Sigmoid colon (tissue), 7 donors: Measurements from ENCODE around the gene SPTLC1. TPM values are rescaled to one million over a fixed set of nuclear protein-coding genes. Genes with fewer than 3 reads are reported as not detected.

ENCODE experiments used
- DNase-seq: peaks from one replicate; pipeline ENCODE4 v3.0.0-alpha.2; 2019
- H3K27ac ChIP-seq, 4 donors: fragments of 200-600 bp; sonication (generic); one replicate each; pipeline ENCODE4 v1.5.1; 2016 to 2019; ENCODE audit warnings: mild to moderate bottlenecking in 1 of 4
- H3K27me3 ChIP-seq, 3 donors: fragments of 200-600 bp; sonication (generic); one replicate each; pipeline ENCODE4 v1.5.1; 2019; ENCODE audit warnings: mild to moderate bottlenecking in 1 of 3
- H3K36me3 ChIP-seq, 4 donors: fragments of 200-600 bp; sonication (generic); one replicate each; pipeline ENCODE4 v1.5.1; 2016 to 2019
- H3K4me1 ChIP-seq, 4 donors: fragments of 200-600 bp; sonication (generic); one replicate each; pipeline ENCODE4 v1.5.1; 2017 to 2019
- H3K4me3 ChIP-seq, 4 donors: fragments of 200-600 bp; sonication (generic); one replicate each; pipeline ENCODE4 v1.5.1; 2017 to 2019; ENCODE audit warnings: mild to moderate bottlenecking in 2 of 4, moderate library complexity in 1 of 4
- H3K9me3 ChIP-seq, 4 donors: fragments of 200-600 bp in 3 of 4; sonication (generic) in 3 of 4; one replicate each; pipeline versions ENCODE4 v1.5.1 to v1.6.1; 2013 to 2019
- CTCF ChIP-seq, 4 experiments: fragments of 450-650 bp in 3 of 4; fragments of 200-600 bp in 1 of 4; IDR thresholded peaks; one replicate each; pipeline ENCODE4 v1.5.1; 2016 to 2019; ENCODE audit warnings: antibody characterized with exemption in 4 of 4, mild to moderate bottlenecking in 3 of 4, moderate library complexity in 2 of 4
- EP300 ChIP-seq, 4 donors: sonication (generic); formaldehyde crosslinking; IDR thresholded peaks; one replicate each; pipeline ENCODE4 v1.6.1; 2017; ENCODE audit warnings: antibody characterized with exemption in 4 of 4
- POLR2A ChIP-seq, 2 donors: fragments of 450-650 bp; IDR thresholded peaks; one replicate each; pipeline ENCODE4 v1.6.1; 2016; ENCODE audit warnings: antibody characterized with exemption in 2 of 2, mild to moderate bottlenecking in 2 of 2, moderate library complexity in 2 of 2
- POLR2AphosphoS5 ChIP-seq, 4 donors: sonication (generic); formaldehyde crosslinking; IDR thresholded peaks; one replicate each; pipeline ENCODE4 v1.6.1; 2017; ENCODE audit warnings: antibody characterized with exemption in 4 of 4
- WGBS, 2 donors: extraction: QIAGEN DNeasy Blood & Tissue Kit; methylation state at CpG; one replicate each; pipeline ENCODE4 v1.1.7; 2013; 5-methylcytosine and 5-hydroxymethylcytosine counted together
- intact Hi-C: fragments of 100-400 bp; cut with DNase I; formaldehyde crosslinking; loops from one replicate; pipeline ENCODE4 v1.15.1; 2023
- polyA plus RNA-seq, 3 donors: library from polyadenylated mRNA; stranded (reverse); fragments of 200-250 nt; gene quantifications; one replicate each; pipeline ENCODE4 v1.2.3, GENCODE V29; 2013
- total RNA-seq, 4 donors: library from RNA; depleted of rRNA; stranded (reverse); fragments of >200 nt; gene quantifications; one replicate each; pipeline ENCODE4 v1.1.0, GENCODE V29; 2016
- donor health status: healthy with polysubstance abuse.
- donor health status: Bipolar disorder and iron deficiency.
- donor health status: healthy.

Gene SPTLC1
- total and polyA plus RNA-seq, 7 donors: 10.2 to 75.4 (median 55.0) TPM

GRCh38 chr9:92142329-92142728 is 27.1 kb upstream of the SPTLC1 start:
- H3K27ac ChIP-seq: no peak overlapping the region

GRCh38 chr9:92141144-92142129 is 26.2 kb upstream of the SPTLC1 start:
- H3K4me3 ChIP-seq: peak overlapping the region; percentile 15 to 46 (median 44)
- peaks cover 0 to 20% (median 7%) of the 10 kb centered on the region in 3 donors for H3K27me3 ChIP-seq
- H3K4me1 ChIP-seq: peaks cover 0 to 20% (median 16%) of the 10 kb centered on the region in 4 donors
- peak overlapping the region in 2 of 4 donors; percentile 27 to 41 for H3K27ac ChIP-seq
- no peaks in the 10 kb centered on the region for H3K9me3 ChIP-seq
- DNase-seq: peak; percentile 68
- WGBS, 2 donors: 13 to 16% methylated on average over 62 of the region's 62 CpGs
- no peaks in the 10 kb centered on the region for H3K36me3 ChIP-seq
- TF ChIP-seq POLR2A (IDR thresholded peaks at IDR 0.05) (no peak), POLR2AphosphoS5 (IDR thresholded peaks at IDR 0.05) (no peak), CTCF (IDR thresholded peaks at IDR 0.05) (peak in 1 of 4 experiments; percentile 24)
- intact Hi-C loops: loop anchor here (10.0 kb wide), 2 partner anchors 293 to 513 kb away; no protein-coding TSS in a partner anchor

More at GRCh38 chr9:92142329-92142728, 27.1 kb upstream of the SPTLC1 start:
- peaks cover 0 to 20% (median 7%) of the 10 kb centered on the region in 3 donors for H3K27me3 ChIP-seq
- H3K36me3 ChIP-seq: no peaks in the 10 kb centered on the region
- intact Hi-C loops: loop anchor here (10.0 kb wide), 2 partner anchors 292 to 512 kb away; no protein-coding TSS in a partner anchor
- TF ChIP-seq EP300 (IDR thresholded peaks at IDR 0.05) (no peak), CTCF (IDR thresholded peaks at IDR 0.05) (no peak), POLR2A (IDR thresholded peaks at IDR 0.05) (no peak), POLR2AphosphoS5 (IDR thresholded peaks at IDR 0.05) (no peak)
- DNase-seq: no peak
- no peaks in the 10 kb centered on the region for H3K9me3 ChIP-seq
- peaks cover 0 to 29% (median 24%) of the 10 kb centered on the region in 4 donors for H3K4me1 ChIP-seq
- 81 to 91% methylated on average over 8 of the region's 8 CpGs for WGBS, 2 donors
- H3K4me3 ChIP-seq: no peak overlapping the region

- H3K4me3 ChIP-seq: peak overlapping the region; percentile 15 to 46 (median 44)
- 4% methylated on average over 6 of the region's 6 CpGs for WGBS, 2 donors
- intact Hi-C loops: loop anchor here (10.0 kb wide), 2 partner anchors 294 to 514 kb away; no protein-coding TSS in a partner anchor
Measured at GRCh38 chr9:92140754-92141143, 25.5 kb upstream of the SPTLC1 start.

More at GRCh38 chr9:92140754-92141143, 25.5 kb upstream of the SPTLC1 start:
- peaks cover 0 to 20% (median 7%) of the 10 kb centered on the region in 3 donors for H3K27me3 ChIP-seq
- H3K27ac ChIP-seq: peak overlapping the region in 1 of 4 donors; percentile 41
- TF ChIP-seq EP300 (IDR thresholded peaks at IDR 0.05) (no peak), POLR2AphosphoS5 (IDR thresholded peaks at IDR 0.05) (no peak), CTCF (IDR thresholded peaks at IDR 0.05) (no peak), POLR2A (IDR thresholded peaks at IDR 0.05) (no peak)
- H3K36me3 ChIP-seq: no peaks in the 10 kb centered on the region
- peak; percentile 66 for DNase-seq
- no peaks in the 10 kb centered on the region for H3K9me3 ChIP-seq
- peaks cover 0 to 17% (median 15%) of the 10 kb centered on the region in 4 donors for H3K4me1 ChIP-seq
